DOHH2 (cell line): ENCODE data around the gene MAGEF1.

Experiments used
- CTCF ChIP-seq: fragments of 200-600 bp; sonication (generic); IDR thresholded peaks from one replicate; pipeline ENCODE4 v1.5.1; 2014; ENCODE audit warnings: antibody characterized with exemption, mild to moderate bottlenecking, low read depth, low read length; ENCODE audit not compliant: poor library complexity, severe bottlenecking
- EZH2phosphoT487 ChIP-seq: fragments of 200-600 bp; sonication (generic); IDR thresholded peaks from 2 replicates; pipeline ENCODE4 v1.6.1; 2017; ENCODE audit warnings: borderline replicate concordance, mild to moderate bottlenecking, antibody characterized with exemption, low read length, moderate library complexity, mixed read lengths

- no peak for TF ChIP-seq CTCF
- no peak for TF ChIP-seq EZH2phosphoT487
Observed at GRCh38 chr3:184718431-184718830, 6.6 kb upstream of the MAGEF1 start.
